Raji (cell line): ENCODE data around the gene CYSLTR2.

Source experiments
- POLR2A ChIP-seq: IDR thresholded peaks from 2 replicates; pipeline ENCODE4 v1.6.1; 2011; ENCODE audit warnings: low read depth, low read length, control low read depth; ENCODE audit not compliant: insufficient read depth

The CYSLTR2 gene

GRCh38 chr13:48715977-48716376 is 62.2 kb downstream of the CYSLTR2 start:
- no peak for TF ChIP-seq POLR2A

GRCh38 chr13:48720621-48721020 is 66.9 kb downstream of the CYSLTR2 start:
- no peak for TF ChIP-seq POLR2A

GRCh38 chr13:48723168-48723567 is 69.4 kb downstream of the CYSLTR2 start:
- TF ChIP-seq POLR2A, result no peak

GRCh38 chr13:48725271-48725670 is 71.5 kb downstream of the CYSLTR2 start:
- no peak for TF ChIP-seq POLR2A

- no peak for TF ChIP-seq POLR2A
Measured at GRCh38 chr13:48726711-48727110, 73.0 kb downstream of the CYSLTR2 start.

GRCh38 chr13:48727241-48728011 is 73.7 kb downstream of the CYSLTR2 start:
- TF ChIP-seq POLR2A, result no peak

GRCh38 chr13:48728226-48728625 is 74.5 kb downstream of the CYSLTR2 start:
- TF ChIP-seq POLR2A, result no peak

- no peak for TF ChIP-seq POLR2A
Measured at GRCh38 chr13:48728876-48729275, 75.1 kb downstream of the CYSLTR2 start.

GRCh38 chr13:48729856-48730255 is 76.1 kb downstream of the CYSLTR2 start:
- TF ChIP-seq POLR2A, result no peak

- no peak for TF ChIP-seq POLR2A
Measured at GRCh38 chr13:48731001-48731658, 77.4 kb downstream of the CYSLTR2 start.

- TF ChIP-seq POLR2A, result no peak
Measured at GRCh38 chr13:48731957-48732569, 78.3 kb downstream of the CYSLTR2 start.

- no peak for TF ChIP-seq POLR2A
Measured at GRCh38 chr13:48733739-48734335, 80.1 kb downstream of the CYSLTR2 start.

GRCh38 chr13:48735571-48735970 is 81.8 kb downstream of the CYSLTR2 start:
- TF ChIP-seq POLR2A, result no peak

GRCh38 chr13:48737689-48738088 is 84.0 kb downstream of the CYSLTR2 start:
- no peak for TF ChIP-seq POLR2A

GRCh38 chr13:48738311-48738710 is 84.6 kb downstream of the CYSLTR2 start:
- no peak for TF ChIP-seq POLR2A
